ENCODE results near the gene CDR2L.
"Not testable (repeated sequence)": the region's sequence is repeated elsewhere in the genome, so short reads cannot be mapped to it uniquely, and the experiment has no call there.

The CDR2L gene

GRCh38 chr17:74971842-74972106 is 15.7 kb upstream of the CDR2L start:
- no peak overlapping the region for H3K27ac ChIP-seq (ENCODE audit: low read depth, low read length)
- H3K36me3 ChIP-seq (ENCODE audit: insufficient read depth, low read length), result no peaks in the 10 kb centered on the region
- no peaks in the 10 kb centered on the region for H3K79me2 ChIP-seq (ENCODE audit: control insufficient read depth, insufficient read depth, low read length, unreplicated experiment)
- no peaks in the 10 kb centered on the region for H3K4me1 ChIP-seq (ENCODE audit: control insufficient read depth, insufficient read depth, low read length, unreplicated experiment)
- no peak overlapping the region for H3K4me3 ChIP-seq (ENCODE audit: low read depth, low read length)
- H3K27me3 ChIP-seq (ENCODE audit: insufficient read depth, low read length), result peaks cover 36% of the 10 kb centered on the region
- no peak overlapping the region for H2AFZ ChIP-seq (ENCODE audit: low read length, unreplicated experiment)

GRCh38 chr17:74972107-74972972 is 15.1 kb upstream of the CDR2L start, which contains the start of gene HID1:
Gene HID1 (minus strand): TSS chr17:74972759. CDS start chr17:74972656, 103 bp downstream.
- Histone ChIP-seq H3K36me3 (ENCODE audit: insufficient read depth, low read length) (no peaks in the 10 kb centered on the region), H3K27me3 (ENCODE audit: insufficient read depth, low read length) (peaks cover 36% of the 10 kb centered on the region), H3K79me2 (ENCODE audit: control insufficient read depth, insufficient read depth, low read length, unreplicated experiment) (no peaks in the 10 kb centered on the region), H3K4me1 (ENCODE audit: control insufficient read depth, insufficient read depth, low read length, unreplicated experiment) (no peaks in the 10 kb centered on the region), H3K27ac (ENCODE audit: low read depth, low read length) (no peak within 1 kb of the TSS), H2AFZ (ENCODE audit: low read length, unreplicated experiment) (peak within 1 kb of the TSS; percentile 9), H3K4me3 (ENCODE audit: low read depth, low read length) (peak within 1 kb of the TSS; percentile 56)

DNA sequence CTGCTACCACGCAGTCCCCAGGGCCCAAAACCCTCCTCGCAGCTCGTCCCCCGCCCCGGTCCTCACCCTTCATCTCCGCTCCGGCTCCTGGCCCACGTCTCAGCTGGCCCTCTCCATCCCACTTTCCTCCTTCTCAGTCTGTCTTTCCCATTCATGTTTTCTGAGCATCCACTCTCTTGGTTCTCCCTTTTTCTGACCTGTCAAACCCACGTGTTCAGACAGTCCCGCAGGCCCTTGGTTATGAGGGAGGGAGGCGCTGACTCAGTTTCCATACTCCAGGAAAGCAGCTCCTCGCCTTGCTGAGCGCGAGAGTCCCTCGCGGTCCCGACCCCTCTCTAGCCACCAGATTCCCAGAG is 14.5 kb upstream of the CDR2L start:
- H3K27ac ChIP-seq (ENCODE audit: low read depth, low read length), result no peak overlapping the region
- no peaks in the 10 kb centered on the region for H3K36me3 ChIP-seq (ENCODE audit: insufficient read depth, low read length)
- no peaks in the 10 kb centered on the region for H3K4me1 ChIP-seq (ENCODE audit: control insufficient read depth, insufficient read depth, low read length, unreplicated experiment)
- no peaks in the 10 kb centered on the region for H3K79me2 ChIP-seq (ENCODE audit: control insufficient read depth, insufficient read depth, low read length, unreplicated experiment)
- H3K27me3 ChIP-seq (ENCODE audit: insufficient read depth, low read length), result peaks cover 36% of the 10 kb centered on the region
- peak overlapping the region; percentile 9 for H2AFZ ChIP-seq (ENCODE audit: low read length, unreplicated experiment)
- H3K4me3 ChIP-seq (ENCODE audit: low read depth, low read length), result peak overlapping the region; percentile 56; the same call in 1 of the 2 replicates

GRCh38 chr17:74975943-74976342 is 11.5 kb upstream of the CDR2L start:
- Histone ChIP-seq H3K4me3 (ENCODE audit: low read depth, low read length) (no peak overlapping the region), H2AFZ (ENCODE audit: low read length, unreplicated experiment) (no peak overlapping the region), H3K4me1 (ENCODE audit: control insufficient read depth, insufficient read depth, low read length, unreplicated experiment) (no peaks in the 10 kb centered on the region), H3K27me3 (ENCODE audit: insufficient read depth, low read length) (peaks cover 34% of the 10 kb centered on the region), H3K79me2 (ENCODE audit: control insufficient read depth, insufficient read depth, low read length, unreplicated experiment) (no peaks in the 10 kb centered on the region), H3K27ac (ENCODE audit: low read depth, low read length) (no peak overlapping the region), H3K36me3 (ENCODE audit: insufficient read depth, low read length) (no peaks in the 10 kb centered on the region)

GRCh38 chr17:74977802-74978201 is 9.6 kb upstream of the CDR2L start:
- Histone ChIP-seq H3K79me2 (ENCODE audit: control insufficient read depth, insufficient read depth, low read length, unreplicated experiment) (peaks cover 2% of the 10 kb centered on the region), H2AFZ (ENCODE audit: low read length, unreplicated experiment) (no peak overlapping the region), H3K27me3 (ENCODE audit: insufficient read depth, low read length) (peaks cover 15% of the 10 kb centered on the region), H3K36me3 (ENCODE audit: insufficient read depth, low read length) (no peaks in the 10 kb centered on the region), H3K27ac (ENCODE audit: low read depth, low read length) (no peak overlapping the region), H3K4me3 (ENCODE audit: low read depth, low read length) (no peak overlapping the region), H3K4me1 (ENCODE audit: control insufficient read depth, insufficient read depth, low read length, unreplicated experiment) (peaks cover 11% of the 10 kb centered on the region)

- H2AFZ ChIP-seq (ENCODE audit: low read length, unreplicated experiment), result no peak overlapping the region
- no peak overlapping the region for H3K27ac ChIP-seq (ENCODE audit: low read depth, low read length)
- H3K36me3 ChIP-seq (ENCODE audit: insufficient read depth, low read length), result no peaks in the 10 kb centered on the region
- H3K79me2 ChIP-seq (ENCODE audit: control insufficient read depth, insufficient read depth, low read length, unreplicated experiment), result peaks cover 2% of the 10 kb centered on the region
- H3K4me3 ChIP-seq (ENCODE audit: low read depth, low read length), result no peak overlapping the region
- H3K27me3 ChIP-seq (ENCODE audit: insufficient read depth, low read length), result peaks cover 11% of the 10 kb centered on the region
- peaks cover 11% of the 10 kb centered on the region for H3K4me1 ChIP-seq (ENCODE audit: control insufficient read depth, insufficient read depth, low read length, unreplicated experiment)
Observed at GRCh38 chr17:74978240-74978639, 9.2 kb upstream of the CDR2L start.

DNA sequence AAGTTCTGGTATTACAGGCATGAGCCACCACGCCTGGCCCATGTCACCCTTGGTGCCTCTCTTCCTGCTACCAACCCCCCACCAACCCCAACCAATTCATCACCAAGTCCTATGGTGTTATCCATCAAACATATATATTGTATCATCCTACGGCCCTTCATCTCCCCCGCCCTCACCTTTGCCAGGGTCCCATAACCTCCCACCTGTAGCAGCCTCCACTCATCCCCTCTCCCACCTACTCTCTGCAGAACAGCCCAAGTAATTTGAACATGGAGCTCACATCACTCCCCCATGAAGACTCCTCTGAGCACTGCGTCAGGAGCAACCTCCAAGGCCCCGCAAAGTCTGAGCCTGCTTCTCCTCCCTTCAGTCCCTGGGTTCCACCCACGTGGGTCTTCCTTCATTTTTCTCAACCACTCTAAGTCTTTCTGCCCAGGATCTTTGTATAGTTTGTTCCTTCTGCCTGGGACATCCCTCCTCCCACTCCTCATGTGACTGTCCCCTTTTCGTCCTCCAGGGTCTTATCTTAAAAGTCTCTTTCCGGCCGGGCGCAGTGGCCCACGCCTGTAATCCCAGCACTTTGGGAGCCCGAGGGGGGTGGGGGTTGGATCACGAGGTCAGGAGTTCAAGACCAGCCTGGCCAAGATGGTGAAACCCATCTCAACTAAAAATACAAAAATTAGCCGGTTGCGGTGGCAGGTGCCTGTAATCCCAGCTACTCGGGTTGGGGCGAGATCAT is 7.9 kb upstream of the CDR2L start:
- Histone ChIP-seq H3K36me3 (ENCODE audit: insufficient read depth, low read length) (no peaks in the 10 kb centered on the region), H3K27me3 (ENCODE audit: insufficient read depth, low read length) (peaks cover under 1% of the 10 kb centered on the region), H3K79me2 (ENCODE audit: control insufficient read depth, insufficient read depth, low read length, unreplicated experiment) (peaks cover 2% of the 10 kb centered on the region), H2AFZ (ENCODE audit: low read length, unreplicated experiment) (no peak overlapping the region), H3K27ac (ENCODE audit: low read depth, low read length) (no peak overlapping the region), H3K4me1 (ENCODE audit: control insufficient read depth, insufficient read depth, low read length, unreplicated experiment) (peaks cover 14% of the 10 kb centered on the region), H3K4me3 (ENCODE audit: low read depth, low read length) (no peak overlapping the region)

- Histone ChIP-seq H2AFZ (ENCODE audit: low read length, unreplicated experiment) (peak overlapping the region; percentile 72), H3K4me1 (ENCODE audit: control insufficient read depth, insufficient read depth, low read length, unreplicated experiment) (peaks cover 14% of the 10 kb centered on the region), H3K27me3 (ENCODE audit: insufficient read depth, low read length) (no peaks in the 10 kb centered on the region), H3K79me2 (ENCODE audit: control insufficient read depth, insufficient read depth, low read length, unreplicated experiment) (peaks cover 2% of the 10 kb centered on the region), H3K27ac (ENCODE audit: low read depth, low read length) (peak overlapping the region; percentile 36; the same call in 1 of the 2 replicates), H3K4me3 (ENCODE audit: low read depth, low read length) (peak overlapping the region; percentile 91), H3K36me3 (ENCODE audit: insufficient read depth, low read length) (no peaks in the 10 kb centered on the region)
Observed at GRCh38 chr17:74981318-74981978, 6.0 kb upstream of the CDR2L start.

GRCh38 chr17:74981979-74982662 is 5.3 kb upstream of the CDR2L start:
- H3K27ac ChIP-seq (ENCODE audit: low read depth, low read length), result peak overlapping the region; percentile 36; the same call in 1 of the 2 replicates

DNA sequence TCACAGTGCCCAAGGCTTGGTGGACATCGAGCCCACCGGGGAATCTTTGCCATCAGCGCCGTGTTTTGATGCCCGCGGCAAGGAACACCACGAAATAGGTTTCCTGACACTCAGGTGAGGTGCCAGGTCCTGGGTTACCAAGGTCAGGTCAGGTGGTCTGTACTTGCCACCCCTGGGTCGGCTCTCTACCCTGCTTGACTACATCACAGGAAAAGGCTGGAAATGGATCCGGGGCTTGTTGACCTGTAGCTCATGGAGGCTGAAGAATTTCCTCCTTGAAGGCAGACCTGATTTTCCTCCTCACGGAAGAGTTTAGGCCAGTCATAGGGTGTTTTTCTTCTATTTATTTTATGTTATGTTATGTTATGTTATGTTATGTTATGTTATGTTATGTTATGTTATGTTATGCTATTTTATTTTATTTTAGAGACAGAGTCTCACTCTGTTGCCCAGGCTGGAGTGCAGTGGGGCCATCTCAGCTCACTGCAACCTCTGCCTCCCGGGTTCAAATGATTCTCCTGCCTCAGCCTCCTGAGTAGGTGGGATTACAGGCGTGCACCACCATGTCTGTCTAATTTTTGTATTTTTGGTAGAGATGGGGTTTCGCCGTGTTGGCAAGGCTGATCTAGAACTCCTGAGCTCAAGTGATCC is 4.6 kb upstream of the CDR2L start:
- H3K79me2 ChIP-seq (ENCODE audit: control insufficient read depth, insufficient read depth, low read length, unreplicated experiment); H3K27me3 ChIP-seq (ENCODE audit: insufficient read depth, low read length); H3K36me3 ChIP-seq (ENCODE audit: insufficient read depth, low read length): not testable (repeated sequence)
- peak overlapping the region; percentile 72 for H2AFZ ChIP-seq (ENCODE audit: low read length, unreplicated experiment)
- H3K27ac ChIP-seq (ENCODE audit: low read depth, low read length), result peak overlapping the region; percentile 36; the same call in 1 of the 2 replicates
- peak overlapping the region; percentile 91 for H3K4me3 ChIP-seq (ENCODE audit: low read depth, low read length)
- peaks cover 20% of the 10 kb centered on the region for H3K4me1 ChIP-seq (ENCODE audit: control insufficient read depth, insufficient read depth, low read length, unreplicated experiment)

More at GRCh38 chr17:74981979-74982662, 5.3 kb upstream of the CDR2L start:
- Histone ChIP-seq H3K27me3 (ENCODE audit: insufficient read depth, low read length) (no peaks in the 10 kb centered on the region), H3K4me1 (ENCODE audit: control insufficient read depth, insufficient read depth, low read length, unreplicated experiment) (peaks cover 20% of the 10 kb centered on the region), H3K4me3 (ENCODE audit: low read depth, low read length) (peak overlapping the region; percentile 91), H3K36me3 (ENCODE audit: insufficient read depth, low read length) (no peaks in the 10 kb centered on the region), H2AFZ (ENCODE audit: low read length, unreplicated experiment) (peak overlapping the region; percentile 72), H3K79me2 (ENCODE audit: control insufficient read depth, insufficient read depth, low read length, unreplicated experiment) (peaks cover 2% of the 10 kb centered on the region)

All from ACC112 (cell line).